ENCODE data around the gene SLC12A4.

- TF ChIP-seq EZH2phosphoT487 (IDR thresholded peaks at IDR 0.05; ENCODE audit: unreplicated experiment) (no peak), POLR2AphosphoS5 (IDR thresholded peaks at IDR 0.05; ENCODE audit: low read depth) (no peak), JUNB (IDR thresholded peaks at IDR 0.05; ENCODE audit: unreplicated experiment) (no peak), ZNF331 (CRISPR knock-in tag; IDR thresholded peaks at IDR 0.05; ENCODE audit: low read depth) (no peak), REST (IDR thresholded peaks at IDR 0.05; ENCODE audit: unreplicated experiment) (no peak), CREB1 (CRISPR knock-in tag; IDR thresholded peaks at IDR 0.05; ENCODE audit: low read depth) (no peak), EZH2 (IDR thresholded peaks at IDR 0.05; ENCODE audit: low read depth, unreplicated experiment) (no peak), ZNF114 (CRISPR knock-in tag; IDR thresholded peaks at IDR 0.05) (no peak)
- TF ChIP-seq, protein P1, sequence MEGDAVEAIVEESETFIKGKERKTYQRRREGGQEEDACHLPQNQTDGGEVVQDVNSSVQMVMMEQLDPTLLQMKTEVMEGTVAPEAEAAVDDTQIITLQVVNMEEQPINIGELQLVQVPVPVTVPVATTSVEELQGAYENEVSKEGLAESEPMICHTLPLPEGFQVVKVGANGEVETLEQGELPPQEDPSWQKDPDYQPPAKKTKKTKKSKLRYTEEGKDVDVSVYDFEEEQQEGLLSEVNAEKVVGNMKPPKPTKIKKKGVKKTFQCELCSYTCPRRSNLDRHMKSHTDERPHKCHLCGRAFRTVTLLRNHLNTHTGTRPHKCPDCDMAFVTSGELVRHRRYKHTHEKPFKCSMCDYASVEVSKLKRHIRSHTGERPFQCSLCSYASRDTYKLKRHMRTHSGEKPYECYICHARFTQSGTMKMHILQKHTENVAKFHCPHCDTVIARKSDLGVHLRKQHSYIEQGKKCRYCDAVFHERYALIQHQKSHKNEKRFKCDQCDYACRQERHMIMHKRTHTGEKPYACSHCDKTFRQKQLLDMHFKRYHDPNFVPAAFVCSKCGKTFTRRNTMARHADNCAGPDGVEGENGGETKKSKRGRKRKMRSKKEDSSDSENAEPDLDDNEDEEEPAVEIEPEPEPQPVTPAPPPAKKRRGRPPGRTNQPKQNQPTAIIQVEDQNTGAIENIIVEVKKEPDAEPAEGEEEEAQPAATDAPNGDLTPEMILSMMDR (conservative IDR thresholded peaks at IDR 0.05; ENCODE audit: low read depth in 2 of 2), result 0 out of 4 replicates have a peak, but pooled peaks of 1 of the 2 experiments have one; percentile 21
These were observed 25.8 kb downstream of the SLC12A4 start for GRCh38 chr16:67942510-67943255.
